SU-DHL-6 (cell line): ENCODE data around the gene PTCH2.

ENCODE experiments used
- H2AFZ ChIP-seq: fragments of 200-600 bp; sonication (generic); 2 replicates; pipeline ENCODE4 v1.6.1; 2014; ENCODE audit warnings: low read depth, mild to moderate bottlenecking, moderate library complexity, mixed read lengths, antibody characterized with exemption, low read length; ENCODE audit not compliant: severe bottlenecking
- H3F3A ChIP-seq: fragments of 200-600 bp; shearing (Covaris generic); 2 replicates; pipeline ENCODE4 v1.6.0; 2016; ENCODE audit warnings: antibody characterized with exemption, mild to moderate bottlenecking; ENCODE audit not compliant: insufficient read depth
- H3K27ac ChIP-seq: fragments of 200-600 bp; sonication (generic); 2 replicates; pipeline ENCODE4 v1.5.1; 2016; ENCODE audit warnings: low read depth, mild to moderate bottlenecking, low read length, moderate library complexity, mixed read lengths
- H3K27me3 ChIP-seq: fragments of 200-600 bp; sonication (generic), shearing (Covaris generic); 2 replicates; pipeline ENCODE4 v1.6.0; 2014; ENCODE audit warnings: mild to moderate bottlenecking, low read length
- H3K36me3 ChIP-seq: fragments of 200-600 bp; sonication (generic); 2 replicates; pipeline ENCODE4 v1.6.1; 2014; ENCODE audit warnings: mild to moderate bottlenecking, low read length, mixed read lengths
- H3K4me2 ChIP-seq: fragments of 300-600, 200-600 bp; shearing (Covaris generic), sonication (generic); 2 replicates; pipeline ENCODE4 v1.6.0; 2014; ENCODE audit warnings: low read length, low read depth, mild to moderate bottlenecking; ENCODE audit not compliant: poor library complexity, severe bottlenecking
- H3K4me3 ChIP-seq: fragments of 200-600 bp; sonication (generic); 2 replicates; pipeline ENCODE4 v1.5.1; 2014; ENCODE audit warnings: antibody characterized with exemption, low read length, mild to moderate bottlenecking, mixed read lengths; ENCODE audit not compliant: insufficient read depth, poor library complexity, severe bottlenecking
- H3K79me2 ChIP-seq: fragments of 200-600 bp; sonication (generic); 2 replicates; pipeline ENCODE4 v1.6.1; 2014; ENCODE audit warnings: mild to moderate bottlenecking, low read length, moderate library complexity; ENCODE audit not compliant: insufficient read depth
- H3K9ac ChIP-seq: fragments of 200-600 bp; sonication (generic); 2 replicates; pipeline ENCODE4 v1.7.0; 2014; ENCODE audit warnings: mild to moderate bottlenecking, low read length
- H3K9me2 ChIP-seq: fragments of 200-600 bp; sonication (generic); replicated peaks from 2 replicates; pipeline ENCODE4 v1.6.1; 2014; ENCODE audit warnings: low read length; ENCODE audit not compliant: insufficient read depth
- H3K9me3 ChIP-seq: fragments of 200-600 bp; sonication (generic); 2 replicates; pipeline ENCODE4 v1.6.1; 2014; ENCODE audit warnings: low read length, mixed read lengths; ENCODE audit not compliant: insufficient read depth
- H4K20me1 ChIP-seq: fragments of 200-600 bp; sonication (generic); 2 replicates; pipeline ENCODE4 v1.6.1; 2014; ENCODE audit warnings: low read depth, mild to moderate bottlenecking, antibody characterized with exemption, low read length, moderate library complexity, mixed read lengths
- EZH2phosphoT487 ChIP-seq: fragments of 200-600 bp; sonication (generic), shearing (Covaris generic); conservative IDR thresholded peaks from 2 replicates; pipeline ENCODE4 v1.6.1; 2018; ENCODE audit warnings: mild to moderate bottlenecking, antibody characterized with exemption, low read length, moderate library complexity, mixed read lengths
- TF ChIP-seq, protein P1 (sequence below): fragments of 200-600 bp; sonication (generic); IDR thresholded peaks from one replicate; pipeline ENCODE4 v1.5.1; 2017; ENCODE audit warnings: antibody characterized with exemption, mild to moderate bottlenecking, low read length, moderate library complexity; ENCODE audit not compliant: insufficient read depth, poor library complexity, severe bottlenecking

PTCH2 gene

DNA sequence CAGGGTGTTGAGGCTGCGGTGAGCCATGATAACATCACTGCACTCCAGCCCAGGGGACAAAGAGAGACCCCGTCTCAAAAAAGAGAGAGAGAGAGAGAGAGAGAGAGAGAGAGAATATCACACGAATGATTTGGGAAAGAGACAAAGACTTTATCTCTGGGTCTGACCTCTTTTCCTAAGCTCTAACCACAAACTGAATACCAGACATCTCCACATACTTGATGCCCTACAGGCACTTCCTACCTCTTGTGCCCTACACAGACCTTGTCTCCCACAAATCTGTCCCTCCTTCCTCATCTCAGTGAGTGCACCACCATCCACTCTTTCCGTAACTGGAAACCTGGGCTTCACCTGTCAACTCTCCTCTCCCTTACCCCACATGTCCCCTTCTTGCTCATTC is 27.0 kb upstream of the PTCH2 start:
- H3K27me3 ChIP-seq: no peaks in the 10 kb centered on the region
- H4K20me1 ChIP-seq: no peaks in the 10 kb centered on the region
- no peaks in the 10 kb centered on the region for H3K79me2 ChIP-seq
- no peak overlapping the region for H3K4me2 ChIP-seq
- TF ChIP-seq EZH2phosphoT487: no peak
- TF ChIP-seq, protein P1, sequence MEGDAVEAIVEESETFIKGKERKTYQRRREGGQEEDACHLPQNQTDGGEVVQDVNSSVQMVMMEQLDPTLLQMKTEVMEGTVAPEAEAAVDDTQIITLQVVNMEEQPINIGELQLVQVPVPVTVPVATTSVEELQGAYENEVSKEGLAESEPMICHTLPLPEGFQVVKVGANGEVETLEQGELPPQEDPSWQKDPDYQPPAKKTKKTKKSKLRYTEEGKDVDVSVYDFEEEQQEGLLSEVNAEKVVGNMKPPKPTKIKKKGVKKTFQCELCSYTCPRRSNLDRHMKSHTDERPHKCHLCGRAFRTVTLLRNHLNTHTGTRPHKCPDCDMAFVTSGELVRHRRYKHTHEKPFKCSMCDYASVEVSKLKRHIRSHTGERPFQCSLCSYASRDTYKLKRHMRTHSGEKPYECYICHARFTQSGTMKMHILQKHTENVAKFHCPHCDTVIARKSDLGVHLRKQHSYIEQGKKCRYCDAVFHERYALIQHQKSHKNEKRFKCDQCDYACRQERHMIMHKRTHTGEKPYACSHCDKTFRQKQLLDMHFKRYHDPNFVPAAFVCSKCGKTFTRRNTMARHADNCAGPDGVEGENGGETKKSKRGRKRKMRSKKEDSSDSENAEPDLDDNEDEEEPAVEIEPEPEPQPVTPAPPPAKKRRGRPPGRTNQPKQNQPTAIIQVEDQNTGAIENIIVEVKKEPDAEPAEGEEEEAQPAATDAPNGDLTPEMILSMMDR: no peak
- no peak overlapping the region for H3K27ac ChIP-seq
- H3K9me2 ChIP-seq: no peaks in the 10 kb centered on the region
- H3K9me3 ChIP-seq: no peaks in the 10 kb centered on the region
- peaks cover 14% of the 10 kb centered on the region; the same call in 1 of the 2 replicates for H3K36me3 ChIP-seq
- no peaks in the 10 kb centered on the region for H3F3A ChIP-seq
- H2AFZ ChIP-seq: no peak overlapping the region
- no peak overlapping the region for H3K4me3 ChIP-seq
- H3K9ac ChIP-seq: no peak overlapping the region

DNA sequence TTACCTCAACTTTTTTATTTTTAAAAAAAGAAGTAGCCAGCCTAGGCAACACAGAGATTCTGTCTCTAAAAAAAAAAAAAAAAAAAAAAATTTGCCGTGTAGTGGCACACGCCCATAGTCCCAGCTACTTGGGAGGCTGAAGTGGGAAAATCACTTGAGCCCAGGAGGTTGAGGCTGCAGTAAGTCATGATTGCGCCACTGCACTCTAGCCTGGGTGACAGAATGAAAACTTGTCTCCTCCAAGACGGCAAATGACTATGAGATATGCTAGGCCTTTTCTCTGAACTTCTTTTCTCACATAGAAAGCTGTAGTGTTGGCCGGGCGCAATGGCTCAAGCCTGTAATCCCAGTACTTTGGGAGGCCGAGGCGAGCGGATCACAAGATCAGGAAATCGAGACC is 24.7 kb upstream of the PTCH2 start:
- H3K9me3 ChIP-seq: no peaks in the 10 kb centered on the region
- H4K20me1 ChIP-seq: no peaks in the 10 kb centered on the region
- peaks cover 6% of the 10 kb centered on the region; the same call in 1 of the 2 replicates for H3K36me3 ChIP-seq
- no peak for TF ChIP-seq EZH2phosphoT487
- TF ChIP-seq, protein P1: no peak
- H3K79me2 ChIP-seq: no peaks in the 10 kb centered on the region
- no peak overlapping the region for H3K4me2 ChIP-seq
- H3F3A ChIP-seq: no peaks in the 10 kb centered on the region
- H3K9ac ChIP-seq: no peak overlapping the region
- no peaks in the 10 kb centered on the region for H3K9me2 ChIP-seq
- no peak overlapping the region for H3K4me3 ChIP-seq
- H3K27ac ChIP-seq: no peak overlapping the region
- H3K27me3 ChIP-seq: no peaks in the 10 kb centered on the region
- no peak overlapping the region for H2AFZ ChIP-seq

DNA sequence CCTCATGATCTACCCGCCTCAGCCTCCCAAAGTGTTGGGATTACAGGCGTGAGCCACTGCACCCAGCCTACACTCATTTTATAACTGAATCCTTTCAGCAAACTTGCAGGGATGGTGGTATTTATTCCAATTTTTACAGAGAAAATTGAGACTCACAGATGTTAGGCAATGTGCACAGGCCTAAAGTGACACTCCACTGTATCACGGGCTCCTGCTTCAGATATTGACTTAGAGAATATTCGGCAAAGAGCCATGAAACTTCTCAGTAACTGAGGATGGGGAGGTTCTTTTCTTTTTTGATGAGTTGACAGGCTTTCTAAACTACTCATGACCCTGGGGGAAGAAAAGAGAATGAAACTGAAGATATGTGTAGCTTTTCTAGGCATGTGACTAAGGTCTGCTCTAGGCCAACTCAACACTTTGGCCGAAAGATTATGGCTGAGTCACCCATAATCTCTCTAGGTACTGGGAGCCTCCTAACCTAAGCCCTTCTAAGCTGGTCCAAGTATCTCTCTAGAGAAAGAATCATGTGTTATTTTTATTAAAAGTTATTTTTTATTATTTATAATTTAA is 19.9 kb upstream of the PTCH2 start:
- no peak overlapping the region for H3K4me3 ChIP-seq

More for the DNA sequence above, 19.9 kb upstream of the PTCH2 start:
- Histone ChIP-seq H3K36me3 (no peaks in the 10 kb centered on the region), H4K20me1 (no peaks in the 10 kb centered on the region), H3K27ac (no peak overlapping the region), H3K9ac (no peak overlapping the region), H2AFZ (no peak overlapping the region), H3K9me2 (no peaks in the 10 kb centered on the region), H3K79me2 (no peaks in the 10 kb centered on the region), H3K9me3 (no peaks in the 10 kb centered on the region), H3K4me2 (no peak overlapping the region), H3K27me3 (no peaks in the 10 kb centered on the region), H3F3A (no peaks in the 10 kb centered on the region)
- TF ChIP-seq, protein P1: no peak
- no peak for TF ChIP-seq EZH2phosphoT487
